Mesendoderm (in vitro differentiated cells): ENCODE measurements around the gene RNF144A.

Experiments
- DNase-seq: peaks from one replicate; pipeline ENCODE4 v3.0.0; 2013
- H2AK5ac ChIP-seq: 2 replicates; pipeline ENCODE4 v1.6.1; 2013; ENCODE audit warnings: low read length, inconsistent platforms
- H2BK120ac ChIP-seq: 2 replicates; pipeline ENCODE4 v1.6.1; 2013; ENCODE audit warnings: low read depth, mild to moderate bottlenecking, low read length, moderate library complexity, mixed read lengths
- H2BK15ac ChIP-seq: replicated peaks from 2 replicates; pipeline ENCODE4 v1.6.1; 2013; ENCODE audit warnings: low read depth, mild to moderate bottlenecking, moderate library complexity
- H2BK5ac ChIP-seq: 2 replicates; pipeline ENCODE4 v1.6.1; 2013; ENCODE audit warnings: low read length, inconsistent platforms
- H3K18ac ChIP-seq: 2 replicates; pipeline ENCODE4 v1.6.1; 2013; ENCODE audit warnings: mild to moderate bottlenecking, low read length, mixed read lengths
- H3K23ac ChIP-seq: one replicate; pipeline ENCODE4 v1.6.1; 2013; ENCODE audit warnings: low read length
- H3K27ac ChIP-seq: 2 replicates; pipeline ENCODE4 v1.5.1; 2013; ENCODE audit warnings: low read depth, mild to moderate bottlenecking, inconsistent platforms, low read length, moderate library complexity
- H3K27me3 ChIP-seq: 2 replicates; pipeline ENCODE4 v1.6.1; 2013; ENCODE audit warnings: low read length, control low read depth, mild to moderate bottlenecking, inconsistent platforms; ENCODE audit not compliant: insufficient read depth, poor library complexity
- H3K36me3 ChIP-seq: 2 replicates; pipeline ENCODE4 v1.6.1; 2013; ENCODE audit warnings: low read length, inconsistent platforms; ENCODE audit not compliant: control insufficient read depth, insufficient read depth
- H3K4ac ChIP-seq: one replicate; pipeline ENCODE4 v1.6.1; 2013; ENCODE audit warnings: low read depth, mild to moderate bottlenecking, low read length, moderate library complexity
- H3K4me1 ChIP-seq: 2 replicates; pipeline ENCODE4 v1.6.1; 2013; ENCODE audit warnings: low read depth, low read length, inconsistent platforms; ENCODE audit not compliant: control insufficient read depth
- H3K4me2 ChIP-seq: 2 replicates; pipeline ENCODE4 v1.6.1; 2013; ENCODE audit warnings: low read length
- H3K4me3 ChIP-seq: 2 replicates; pipeline ENCODE4 v1.5.1; 2013; ENCODE audit warnings: mild to moderate bottlenecking, low read length
- H3K56ac ChIP-seq: one replicate; pipeline ENCODE4 v1.6.1; 2013; ENCODE audit warnings: low read length
- H3K79me1 ChIP-seq: 2 replicates; pipeline ENCODE4 v1.6.1; 2013; ENCODE audit warnings: low read length, inconsistent platforms
- H3K79me2 ChIP-seq: 2 replicates; pipeline ENCODE4 v1.6.1; 2013; ENCODE audit warnings: mild to moderate bottlenecking, low read length; ENCODE audit not compliant: control insufficient read depth, insufficient read depth
- H3K9ac ChIP-seq: 2 replicates; pipeline ENCODE4 v1.6.1; 2013; ENCODE audit warnings: low read length, inconsistent platforms
- H4K5ac ChIP-seq: one replicate; pipeline ENCODE4 v1.6.1; 2013; ENCODE audit warnings: low read length
- H4K8ac ChIP-seq: one replicate; pipeline ENCODE4 v1.6.1; 2013; ENCODE audit warnings: low read depth, mild to moderate bottlenecking, control low read depth, low read length, moderate library complexity
- WGBS: extraction: QIAGEN DNeasy Blood & Tissue Kit; methylation state at CpG from one replicate; pipeline ENCODE4 v1.1.7; 2013; ENCODE audit warnings: low lambda C conversion rate, missing lambda C conversion rate; ENCODE audit not compliant: insufficient coverage; ENCODE audit errors: extremely low coverage; 5-methylcytosine and 5-hydroxymethylcytosine counted together

The RNF144A gene

DNA sequence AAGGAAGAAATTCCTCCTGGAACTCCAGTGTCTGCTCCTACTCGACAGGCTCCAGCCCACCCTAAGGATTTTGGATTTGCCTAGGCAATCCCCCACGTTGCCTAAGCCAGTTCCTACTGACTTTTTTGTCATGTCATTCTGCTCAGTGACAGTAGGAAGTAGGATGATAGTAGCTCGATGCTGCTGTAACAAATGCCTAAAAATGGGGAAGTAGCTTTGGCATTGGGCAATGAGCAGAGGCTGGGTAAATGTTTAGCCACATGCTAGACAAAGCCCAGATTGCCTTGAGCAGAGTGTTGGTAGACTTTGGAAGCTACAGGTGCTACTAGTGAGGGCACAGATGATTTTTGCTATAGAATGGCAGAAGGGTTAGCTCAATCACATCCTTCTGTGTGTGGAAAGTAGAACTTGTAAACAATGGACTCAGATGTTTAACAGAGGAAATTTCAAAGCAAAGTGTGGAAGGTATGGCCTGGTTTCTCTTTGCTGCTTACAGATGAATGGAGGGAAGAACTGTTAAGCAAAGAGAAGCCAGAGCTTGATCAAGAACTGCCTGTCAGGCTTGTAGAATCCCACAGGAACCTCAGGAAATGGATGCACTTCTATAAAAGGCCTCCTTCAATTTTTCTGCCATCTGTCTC lies 154.8 kb downstream of the RNF144A start:
- Histone ChIP-seq H3K18ac (no peak overlapping the region), H3K23ac (no peak overlapping the region), H3K36me3 (no peaks in the 10 kb centered on the region), H2AK5ac (no peak overlapping the region), H4K8ac (no peak overlapping the region), H3K4ac (no peak overlapping the region), H3K79me1 (no peaks in the 10 kb centered on the region), H4K5ac (no peak overlapping the region), H3K4me2 (no peak overlapping the region), H3K56ac (no peak overlapping the region), H3K9ac (no peak overlapping the region), H3K4me1 (no peaks in the 10 kb centered on the region), H2BK15ac (no peak overlapping the region), H3K27ac (no peak overlapping the region), H3K27me3 (no peaks in the 10 kb centered on the region), H2BK120ac (no peak overlapping the region), H3K4me3 (no peak overlapping the region), H3K79me2 (no peaks in the 10 kb centered on the region), H2BK5ac (no peak overlapping the region)
- DNase-seq = no peak
- WGBS = no CpG with 5 or more reads among the region's 3 CpGs

DNA sequence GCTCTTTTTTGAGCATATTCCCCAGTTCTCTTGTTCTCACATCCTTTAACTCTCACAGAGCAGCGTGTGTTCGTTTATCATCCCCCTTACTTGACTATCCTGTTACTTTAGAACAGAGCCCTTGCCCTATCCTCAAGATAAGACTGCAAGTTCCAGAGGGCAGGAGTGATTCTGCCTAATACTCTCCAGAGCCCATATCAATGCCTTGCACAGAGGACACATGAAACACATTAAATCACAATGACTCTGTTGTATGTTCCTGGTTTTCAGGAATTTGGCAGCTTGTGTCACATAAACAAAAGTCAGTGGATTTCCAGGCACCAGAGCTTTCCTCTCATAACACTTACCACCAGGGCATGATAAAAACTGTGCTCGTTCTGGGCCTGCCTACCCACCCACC lies 156.7 kb downstream of the RNF144A start:
- no CpG with 5 or more reads among the region's 3 CpGs for WGBS

DNA sequence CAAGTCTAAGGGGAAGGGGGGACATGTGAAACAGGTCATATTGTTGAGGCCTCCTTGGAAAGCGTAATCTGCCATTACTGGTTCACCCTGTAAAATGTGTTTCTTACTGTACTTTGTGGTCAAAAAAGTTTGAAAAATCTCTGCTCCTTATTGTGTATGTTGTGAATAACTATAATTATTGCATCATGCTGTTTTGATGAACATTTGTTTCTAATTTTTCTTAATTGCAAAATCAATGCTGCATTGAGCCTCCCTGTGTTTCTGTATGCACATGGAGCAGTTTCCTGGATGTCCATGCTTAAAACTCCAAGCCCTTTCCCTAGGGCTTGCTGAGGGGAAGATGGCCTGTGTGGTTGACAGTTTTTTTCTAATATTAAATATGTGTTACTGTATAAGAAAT lies 158.6 kb downstream of the RNF144A start:
- no peak overlapping the region for H3K18ac ChIP-seq
- H3K4ac ChIP-seq = no peak overlapping the region
- no peaks in the 10 kb centered on the region for H3K27me3 ChIP-seq
- no peaks in the 10 kb centered on the region for H3K36me3 ChIP-seq
- H3K79me1 ChIP-seq = no peaks in the 10 kb centered on the region
- H4K8ac ChIP-seq = no peak overlapping the region
- no peaks in the 10 kb centered on the region for H3K79me2 ChIP-seq
- no peak overlapping the region for H3K23ac ChIP-seq
- H2BK15ac ChIP-seq = no peak overlapping the region
- no peak overlapping the region for H3K4me3 ChIP-seq
- no peak overlapping the region for H2BK120ac ChIP-seq
- no peak overlapping the region for H3K27ac ChIP-seq
- no peak overlapping the region for H3K4me2 ChIP-seq
- WGBS = no CpG with 5 or more reads among the region's 1 CpG
- no peak overlapping the region for H3K9ac ChIP-seq
- H4K5ac ChIP-seq = no peak overlapping the region
- no peak overlapping the region for H2AK5ac ChIP-seq
- H3K4me1 ChIP-seq = no peaks in the 10 kb centered on the region
- H3K56ac ChIP-seq = no peak overlapping the region
- no peak for DNase-seq
- no peak overlapping the region for H2BK5ac ChIP-seq

More for the DNA sequence above, 156.7 kb downstream of the RNF144A start:
- H2BK120ac ChIP-seq = no peak overlapping the region
- no peak overlapping the region for H3K56ac ChIP-seq
- no peaks in the 10 kb centered on the region for H3K4me1 ChIP-seq
- H3K79me2 ChIP-seq = no peaks in the 10 kb centered on the region
- H3K9ac ChIP-seq = no peak overlapping the region
- no peak overlapping the region for H2AK5ac ChIP-seq
- no peak overlapping the region for H4K8ac ChIP-seq
- no peak overlapping the region for H2BK5ac ChIP-seq
- no peak overlapping the region for H3K4ac ChIP-seq
- no peak overlapping the region for H3K18ac ChIP-seq
- H3K23ac ChIP-seq = no peak overlapping the region
- no peaks in the 10 kb centered on the region for H3K79me1 ChIP-seq
- H3K4me3 ChIP-seq = no peak overlapping the region
- no peak overlapping the region for H3K4me2 ChIP-seq
- peak; percentile 8 for DNase-seq
- no peaks in the 10 kb centered on the region for H3K27me3 ChIP-seq
- no peaks in the 10 kb centered on the region for H3K36me3 ChIP-seq
- H4K5ac ChIP-seq = no peak overlapping the region
- H2BK15ac ChIP-seq = no peak overlapping the region
- no peak overlapping the region for H3K27ac ChIP-seq

DNA sequence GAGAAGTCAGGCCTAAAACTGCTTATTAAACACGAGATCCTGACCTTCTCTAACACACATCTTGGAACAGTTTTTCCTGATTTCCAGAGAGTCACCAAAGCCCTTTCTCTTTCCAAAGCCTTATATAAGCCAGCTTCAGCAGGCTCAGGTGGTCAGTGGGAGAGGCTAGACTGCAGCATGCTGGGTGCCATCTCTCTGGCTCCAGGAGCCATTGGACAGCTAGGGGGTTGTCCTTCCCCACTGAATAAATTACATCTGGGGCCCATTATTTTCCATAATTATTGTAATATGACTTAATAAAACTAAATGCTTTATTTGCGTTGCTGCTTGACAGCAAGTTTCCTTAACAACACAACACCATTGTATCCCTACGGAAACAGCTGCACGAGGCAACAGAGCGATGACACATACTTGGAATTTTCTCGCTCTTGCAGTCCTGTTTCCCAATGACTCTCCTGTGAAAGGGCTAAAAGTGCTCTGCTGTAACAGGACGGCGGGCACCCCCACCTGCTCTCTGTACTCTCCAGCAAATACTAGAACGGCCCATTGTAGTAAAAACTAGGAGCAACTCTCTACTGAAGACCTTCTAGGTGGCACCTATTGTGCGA lies 160.6 kb downstream of the RNF144A start:
- H3K4me2 ChIP-seq = no peak overlapping the region
- H3K56ac ChIP-seq = no peak overlapping the region
- no peaks in the 10 kb centered on the region for H3K4me1 ChIP-seq
- no peaks in the 10 kb centered on the region for H3K36me3 ChIP-seq
- no peak overlapping the region for H4K5ac ChIP-seq
- H2BK15ac ChIP-seq = no peak overlapping the region
- H3K9ac ChIP-seq = no peak overlapping the region
- H3K79me2 ChIP-seq = no peaks in the 10 kb centered on the region
- no peaks in the 10 kb centered on the region for H3K27me3 ChIP-seq
- no peak overlapping the region for H4K8ac ChIP-seq
- H3K27ac ChIP-seq = no peak overlapping the region
- H3K23ac ChIP-seq = no peak overlapping the region
- no peak overlapping the region for H2AK5ac ChIP-seq
- no peak overlapping the region for H2BK5ac ChIP-seq
- no CpG with 5 or more reads among the region's 10 CpGs for WGBS
- H3K4me3 ChIP-seq = no peak overlapping the region
- H3K79me1 ChIP-seq = no peaks in the 10 kb centered on the region
- no peak overlapping the region for H2BK120ac ChIP-seq
- no peak overlapping the region for H3K18ac ChIP-seq
- DNase-seq = peak; percentile 70
- H3K4ac ChIP-seq = no peak overlapping the region

DNA sequence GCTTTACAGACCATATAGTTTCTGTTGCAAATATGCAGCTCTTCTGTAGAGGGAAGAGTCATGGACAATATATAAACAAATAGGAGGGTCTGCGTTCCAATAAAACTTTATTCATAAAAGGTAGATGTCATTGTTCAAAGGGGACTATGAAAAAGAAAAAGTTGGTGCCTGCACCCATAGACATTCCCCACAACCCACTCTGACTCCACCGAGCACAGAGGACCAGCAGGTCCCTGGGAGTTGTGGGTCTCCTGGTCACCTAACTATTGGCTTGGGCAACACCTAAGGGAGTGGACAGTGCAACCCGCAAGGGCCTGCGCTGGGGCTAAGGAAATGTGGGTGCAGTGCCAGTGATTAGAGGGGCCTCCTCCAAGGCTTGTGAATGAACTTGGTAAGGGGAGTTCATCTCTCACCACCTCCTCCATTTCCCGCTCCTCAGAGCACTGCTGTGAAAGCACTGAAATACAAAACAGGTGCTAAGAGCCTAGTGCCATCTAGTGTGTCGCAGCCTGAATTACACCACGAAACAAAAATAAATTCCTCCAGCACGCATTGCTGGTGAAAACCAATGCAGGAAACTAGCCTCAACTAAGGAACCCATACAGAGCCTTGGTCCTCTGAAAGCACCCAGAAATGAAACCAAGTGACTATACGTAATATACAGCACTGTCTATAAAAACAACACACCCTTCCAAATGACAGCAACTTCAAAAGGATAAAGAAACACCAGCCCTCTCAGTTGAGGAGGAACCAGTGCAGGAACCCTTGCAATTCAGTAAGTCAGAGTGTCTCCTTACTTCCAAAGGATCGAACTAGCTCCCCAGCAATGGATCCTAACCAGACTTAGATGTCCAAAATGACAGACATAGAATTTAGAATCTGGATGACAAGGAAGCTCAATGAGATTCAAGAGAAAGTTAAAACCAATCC lies 166.6 kb downstream of the RNF144A start:
- H3K18ac ChIP-seq = no peak overlapping the region
- H3K4me3 ChIP-seq = no peak overlapping the region
- H2BK15ac ChIP-seq = no peak overlapping the region
- H3K4me2 ChIP-seq = no peak overlapping the region
- no peak overlapping the region for H4K5ac ChIP-seq
- no peak overlapping the region for H3K9ac ChIP-seq
- no peaks in the 10 kb centered on the region for H3K79me2 ChIP-seq
- WGBS = no CpG with 5 or more reads among the region's 10 CpGs
- H2BK120ac ChIP-seq = no peak overlapping the region
- H3K23ac ChIP-seq = no peak overlapping the region
- H3K36me3 ChIP-seq = no peaks in the 10 kb centered on the region
- no peaks in the 10 kb centered on the region for H3K79me1 ChIP-seq
- H3K4ac ChIP-seq = no peak overlapping the region
- no peak overlapping the region for H4K8ac ChIP-seq
- no peak overlapping the region for H3K27ac ChIP-seq
- H3K27me3 ChIP-seq = no peaks in the 10 kb centered on the region
- no peak overlapping the region for H2BK5ac ChIP-seq
- peak; percentile 78 for DNase-seq
- no peak overlapping the region for H2AK5ac ChIP-seq
- no peak overlapping the region for H3K56ac ChIP-seq
- H3K4me1 ChIP-seq = no peaks in the 10 kb centered on the region
